NOMO-1 (cell line): ENCODE data around the gene TMEM132E.

Experiments used
- DNase-seq, 2 experiments: peaks; one replicate each; lab custom pipeline; 2025; ENCODE audit not compliant: unreplicated experiment in 2 of 2; lab: John Stamatoyannopoulos, UW

The TMEM132E gene

GRCh38 chr17:34626121-34626681 lies 46.8 kb downstream of the TMEM132E start:
- no peak for DNase-seq

DNA sequence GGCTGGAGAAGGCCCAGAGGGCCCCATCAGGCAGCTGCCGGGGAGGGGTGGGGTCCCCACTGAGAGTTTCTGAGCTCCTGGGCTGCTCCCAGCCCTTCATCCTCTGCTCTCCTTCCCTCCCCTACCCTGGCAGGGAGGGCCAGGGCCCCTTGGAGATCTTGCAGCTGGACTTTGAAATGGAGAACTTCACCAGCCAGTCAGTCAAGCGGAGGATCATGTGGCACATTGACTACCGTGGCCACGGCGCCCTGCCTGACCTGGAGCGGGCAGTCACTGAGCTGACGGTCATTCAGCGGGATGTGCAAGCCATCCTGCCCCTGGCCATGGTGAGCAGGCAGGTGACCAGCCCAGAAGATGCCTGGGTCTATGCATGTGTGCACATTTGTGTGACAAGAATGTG lies 49.5 kb downstream of the TMEM132E start:
- no peak for DNase-seq

DNA sequence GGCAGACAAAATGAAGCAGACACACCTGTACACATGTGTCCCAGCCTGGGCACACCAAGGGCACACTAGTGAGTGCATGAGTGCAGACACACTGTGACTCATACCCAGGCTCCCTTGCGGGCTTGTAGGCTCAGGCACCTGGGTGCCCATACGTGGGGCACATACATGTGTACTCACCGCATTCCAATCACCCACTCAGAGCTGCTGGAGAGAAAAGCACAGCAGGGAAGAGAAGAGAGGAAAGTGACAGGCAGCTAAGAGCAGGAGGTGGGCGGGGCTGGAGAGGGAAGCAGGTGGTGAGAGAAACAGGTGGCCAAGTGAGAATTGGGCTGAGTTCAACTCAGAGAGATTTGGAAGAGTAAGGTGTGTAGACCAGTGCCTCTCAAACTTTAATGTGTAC lies 54.0 kb downstream of the TMEM132E start:
- DNase-seq, result no peak

DNA sequence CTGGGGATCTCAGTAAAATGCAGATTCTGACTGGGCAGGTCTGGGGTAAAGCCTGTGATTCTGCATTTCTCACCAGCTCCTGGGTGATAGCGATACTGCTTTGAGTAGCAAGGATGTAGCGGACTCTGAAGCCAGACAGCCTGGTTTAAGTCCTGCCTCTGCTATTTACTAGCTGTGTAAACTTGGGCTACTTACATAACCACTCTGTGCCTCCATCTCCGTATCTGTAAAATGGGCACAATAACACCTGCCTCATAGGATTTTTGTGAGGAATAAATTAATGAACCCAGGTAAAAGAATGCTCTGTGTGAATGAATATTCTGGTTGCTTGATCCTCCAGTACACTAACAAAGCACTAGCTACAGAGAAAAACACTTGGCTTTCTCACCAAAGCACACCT lies 54.4 kb downstream of the TMEM132E start:
- DNase-seq, result no peak

GRCh38 chr17:34634551-34635160 lies 55.3 kb downstream of the TMEM132E start:
- no peak for DNase-seq

DNA sequence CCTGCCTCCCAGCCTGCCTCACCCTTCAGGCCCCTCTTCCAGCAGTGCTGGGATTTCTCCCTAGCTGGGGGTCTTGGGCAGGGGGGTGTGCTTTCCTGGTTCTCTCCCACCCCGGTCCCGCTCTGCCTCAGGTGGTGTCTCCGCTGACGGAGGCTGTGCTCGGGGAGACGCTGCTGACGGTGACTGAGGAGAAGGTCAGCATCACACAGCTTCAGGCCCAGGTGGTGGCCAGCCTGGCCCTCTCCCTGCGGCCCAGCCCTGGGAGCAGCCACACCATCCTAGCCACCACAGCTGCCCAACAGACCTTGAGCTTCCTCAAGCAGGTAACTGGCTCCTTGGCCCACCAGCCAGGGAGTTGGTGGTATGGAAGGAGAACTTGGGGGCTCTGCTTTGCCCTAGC lies 56.5 kb downstream of the TMEM132E start:
- no peak for DNase-seq

- no peak for DNase-seq
Observed at GRCh38 chr17:34637041-34637547, 57.7 kb downstream of the TMEM132E start.

DNA sequence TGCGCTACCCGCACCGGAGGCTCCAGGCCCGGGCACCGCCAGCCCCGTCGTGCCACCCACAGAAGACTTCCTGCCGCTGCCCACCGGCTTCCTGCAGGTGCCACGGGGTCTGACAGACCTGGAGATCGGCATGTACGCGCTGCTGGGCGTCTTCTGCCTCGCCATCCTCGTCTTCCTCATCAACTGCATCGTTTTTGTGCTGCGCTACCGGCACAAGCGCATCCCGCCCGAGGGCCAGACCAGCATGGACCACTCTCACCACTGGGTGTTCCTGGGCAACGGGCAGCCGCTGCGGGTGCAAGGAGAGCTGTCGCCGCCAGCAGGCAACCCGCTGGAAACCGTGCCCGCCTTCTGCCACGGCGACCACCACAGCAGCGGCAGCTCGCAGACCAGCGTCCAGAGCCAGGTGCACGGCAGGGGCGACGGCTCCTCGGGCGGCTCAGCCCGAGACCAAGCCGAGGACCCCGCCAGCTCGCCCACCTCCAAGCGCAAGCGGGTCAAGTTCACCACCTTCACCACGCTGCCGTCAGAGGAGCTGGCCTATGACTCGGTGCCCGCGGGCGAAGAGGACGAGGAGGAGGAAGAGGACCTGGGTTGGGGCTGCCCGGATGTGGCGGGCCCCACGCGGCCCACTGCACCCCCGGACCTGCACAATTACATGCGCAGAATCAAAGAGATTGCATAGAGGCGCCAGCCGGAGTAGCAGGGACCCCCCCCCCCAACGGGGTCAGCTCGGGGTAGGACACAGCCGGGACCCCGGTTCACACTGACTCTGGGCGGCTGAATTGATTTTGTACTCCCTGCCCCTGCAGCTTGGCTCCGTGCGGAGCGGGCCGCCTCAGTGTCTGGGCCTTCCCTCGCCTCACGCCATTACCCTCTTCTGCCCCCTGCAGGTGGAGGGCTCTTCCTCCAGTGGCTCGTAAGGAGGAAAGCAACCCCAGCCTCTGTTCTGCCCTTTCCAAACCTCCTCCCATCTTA lies 58.5 kb downstream of the TMEM132E start:
- peak; percentile 80 to 88 for DNase-seq

DNA sequence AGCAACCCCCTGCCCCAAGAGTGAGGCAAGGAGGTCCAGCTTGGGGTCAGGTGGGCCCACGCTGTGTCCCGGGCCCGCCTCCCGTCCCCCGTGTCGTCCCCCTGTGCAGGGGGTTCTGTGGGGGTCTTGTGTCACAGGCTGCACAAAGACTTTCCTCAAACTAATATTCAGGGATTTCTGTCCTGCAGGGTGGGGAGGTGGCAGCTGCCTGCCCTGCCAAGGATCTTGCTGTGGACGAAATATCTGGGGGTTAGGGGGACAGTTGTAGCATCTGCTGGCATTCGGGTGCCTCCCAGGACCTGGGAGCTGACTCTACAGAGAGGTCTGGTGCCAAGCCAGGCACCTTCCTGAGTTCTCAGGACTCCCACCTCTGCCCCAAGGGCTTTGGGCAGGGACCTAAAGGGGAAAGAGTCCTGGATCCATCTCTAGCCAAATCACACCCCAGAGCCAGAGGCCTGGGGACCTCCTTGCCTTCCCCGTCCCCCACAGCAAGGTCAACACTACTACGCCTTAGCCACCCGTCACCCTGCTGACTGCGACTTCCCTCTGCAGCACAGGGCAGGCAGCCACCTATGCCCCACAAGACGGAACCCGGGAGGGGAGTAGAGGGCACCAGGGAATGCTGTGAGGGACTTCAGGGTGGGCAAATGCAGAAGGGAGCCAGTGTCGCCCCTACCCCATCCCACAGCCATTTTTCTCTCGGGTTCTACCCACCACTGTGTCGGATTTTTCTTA lies 59.3 kb downstream of the TMEM132E start:
- DNase-seq, result no peak

DNA sequence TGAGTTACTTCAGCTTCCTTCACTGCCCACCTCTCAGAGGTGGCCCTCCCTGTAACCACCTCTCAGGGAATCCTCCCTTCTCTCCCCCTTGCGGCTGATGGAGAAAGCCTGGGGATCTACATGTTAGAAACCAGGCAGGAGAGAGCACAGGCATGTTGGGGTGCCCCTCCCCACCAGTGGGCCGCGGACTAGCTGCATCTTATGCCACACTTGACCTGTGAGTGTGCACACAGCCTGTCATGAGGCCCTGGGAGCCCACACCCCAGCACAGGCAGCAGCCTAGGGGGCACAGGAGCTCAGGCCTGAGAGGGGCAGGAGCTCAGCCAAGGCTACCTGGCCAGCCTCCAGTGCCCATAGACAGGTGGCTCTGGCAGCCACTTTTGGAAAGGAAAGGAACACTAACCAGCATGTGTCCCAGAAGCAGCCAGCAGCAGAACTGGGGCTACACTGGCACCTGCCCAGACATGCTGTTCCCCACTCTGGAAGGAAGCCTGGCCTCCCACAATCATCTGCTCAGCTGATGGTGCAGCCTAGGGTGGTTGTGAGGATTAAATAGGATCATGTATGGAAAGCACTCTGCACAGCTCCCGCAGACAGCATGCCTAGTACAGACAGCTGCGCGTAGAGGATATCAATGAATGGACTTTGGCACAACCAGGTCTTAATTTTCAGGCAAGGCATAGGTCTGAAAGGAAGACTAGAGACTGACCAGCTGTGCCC lies 60.5 kb downstream of the TMEM132E start:
- no peak for DNase-seq

GRCh38 chr17:34641368-34641767 lies 62.0 kb downstream of the TMEM132E start:
- no peak for DNase-seq

DNA sequence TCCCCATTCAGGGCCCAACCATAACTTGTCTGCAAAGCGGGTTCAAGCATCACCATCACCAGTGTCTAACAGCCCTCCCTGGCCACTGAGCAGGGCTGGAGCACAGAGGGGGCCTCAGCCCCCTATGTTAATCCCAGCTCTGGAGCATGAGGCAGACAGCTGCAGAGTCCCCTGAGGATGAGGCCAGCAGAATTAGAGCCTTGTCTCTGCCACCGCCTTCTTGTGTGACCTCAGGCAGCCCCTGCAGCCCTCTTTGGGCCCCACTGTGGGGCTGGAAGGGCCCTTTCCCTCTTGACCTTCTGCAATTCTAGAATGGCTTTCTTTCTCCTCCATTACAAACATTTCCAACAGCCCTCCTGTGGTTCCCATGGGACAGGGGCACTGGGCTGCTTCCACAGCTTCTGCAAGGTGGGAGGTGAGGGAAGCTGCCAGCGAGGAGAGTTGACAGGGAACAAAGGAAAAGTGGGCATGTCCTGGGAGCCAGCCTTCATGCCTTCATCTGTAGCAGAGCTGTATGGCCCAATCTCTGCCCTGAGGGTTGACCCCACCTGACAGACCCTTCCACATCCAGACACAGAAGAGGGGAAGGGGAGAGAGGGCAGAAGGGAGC lies 65.7 kb downstream of the TMEM132E start:
- DNase-seq, result no peak

GRCh38 chr17:34645594-34645993 lies 66.2 kb downstream of the TMEM132E start:
- DNase-seq, result no peak

- no peak for DNase-seq
Observed at GRCh38 chr17:34647511-34647910, 68.1 kb downstream of the TMEM132E start.

DNA sequence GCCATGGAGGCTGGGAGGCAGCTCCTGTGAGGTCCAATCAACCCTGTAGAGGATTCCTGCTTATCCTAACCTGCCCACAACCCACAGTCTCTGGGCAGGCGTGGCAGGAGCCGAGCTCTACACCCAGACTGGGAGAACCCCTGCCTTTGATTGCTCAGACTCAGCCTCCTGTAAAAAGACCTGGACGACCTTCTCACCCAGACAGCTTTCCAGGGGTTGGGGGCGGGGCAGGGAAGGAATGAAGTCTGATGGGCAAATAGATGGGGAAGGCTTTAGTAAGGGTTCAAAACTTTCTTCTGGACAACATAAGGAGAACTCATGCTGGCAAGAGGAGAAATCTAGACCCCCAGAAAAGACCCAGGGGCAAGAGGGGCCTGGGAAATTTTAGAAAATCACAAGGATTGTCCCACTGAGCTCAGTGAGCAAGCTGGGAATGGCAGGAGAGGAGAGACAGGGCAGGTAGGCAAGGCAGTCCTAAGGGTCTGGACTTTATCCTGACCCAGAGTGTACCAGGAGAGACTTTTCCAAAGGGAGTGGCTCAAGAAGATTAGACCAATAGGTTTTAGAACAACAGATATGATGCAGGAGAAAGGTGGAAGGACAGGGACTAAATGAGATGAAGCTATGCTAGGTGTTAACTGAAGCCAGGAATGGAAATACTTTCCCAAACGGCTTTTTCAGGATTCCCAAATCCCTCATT lies 70.8 kb downstream of the TMEM132E start:
- DNase-seq, result no peak

GRCh38 chr17:34651402-34651811 lies 72.0 kb downstream of the TMEM132E start:
- DNase-seq, result no peak

DNA sequence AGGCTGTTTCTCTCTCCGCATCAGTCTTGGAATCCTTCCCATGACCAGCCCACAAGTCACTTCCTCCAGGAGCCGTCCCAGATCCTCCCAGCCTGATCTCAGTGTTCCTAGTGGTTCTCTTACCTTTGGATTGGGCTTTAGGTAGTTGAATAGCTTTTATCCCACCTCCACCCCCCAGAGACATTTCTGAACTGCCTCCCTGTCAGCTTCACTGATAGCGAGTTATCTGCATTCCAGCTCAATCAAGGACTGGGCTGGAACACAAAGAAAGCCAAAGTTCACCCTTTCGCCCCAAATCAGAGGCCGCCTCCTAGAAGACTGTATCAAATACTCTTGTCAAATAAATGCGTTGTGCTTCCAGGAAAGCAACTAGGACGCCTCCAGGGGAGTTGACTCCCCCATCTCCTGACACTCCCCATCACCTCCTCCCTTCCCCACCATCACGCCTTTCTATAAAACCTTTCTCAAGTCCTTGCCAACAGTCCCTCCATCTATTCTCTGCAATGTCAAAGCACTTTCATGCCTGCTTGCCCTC lies 72.7 kb downstream of the TMEM132E start:
- DNase-seq, result no peak

DNA sequence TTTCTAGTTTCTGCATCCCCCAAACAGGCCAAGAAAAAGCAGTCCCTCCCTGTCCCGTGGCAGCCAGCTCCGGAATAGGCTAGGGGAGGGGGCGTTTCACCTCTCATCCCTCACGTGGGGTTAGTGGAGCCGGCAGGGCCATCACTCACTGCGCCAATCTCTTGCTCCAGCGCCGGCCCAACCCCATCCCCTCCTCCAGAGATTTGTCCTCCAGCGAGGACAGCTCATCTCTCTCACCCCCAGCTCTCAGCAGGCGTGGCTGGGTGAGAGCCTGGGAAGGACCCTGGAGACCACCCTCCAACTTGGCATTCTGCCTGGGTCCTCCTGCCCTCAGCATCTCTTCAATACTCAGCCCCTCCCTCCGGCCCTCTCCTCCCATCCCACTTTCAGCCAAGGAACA lies 74.1 kb downstream of the TMEM132E start:
- no peak for DNase-seq

- DNase-seq, result no peak
Observed at GRCh38 chr17:34654276-34654880, 75.0 kb downstream of the TMEM132E start.
